8988T (cell line): ENCODE measurements around the gene APLP1.
"Not testable (repeated sequence)": the region's sequence is repeated elsewhere in the genome, so short reads cannot be mapped to it uniquely, and the experiment has no call there.

ENCODE experiments used
- DNase-seq: peaks from one replicate; pipeline ENCODE4 v3.0.0; 2011

APLP1 gene

DNA sequence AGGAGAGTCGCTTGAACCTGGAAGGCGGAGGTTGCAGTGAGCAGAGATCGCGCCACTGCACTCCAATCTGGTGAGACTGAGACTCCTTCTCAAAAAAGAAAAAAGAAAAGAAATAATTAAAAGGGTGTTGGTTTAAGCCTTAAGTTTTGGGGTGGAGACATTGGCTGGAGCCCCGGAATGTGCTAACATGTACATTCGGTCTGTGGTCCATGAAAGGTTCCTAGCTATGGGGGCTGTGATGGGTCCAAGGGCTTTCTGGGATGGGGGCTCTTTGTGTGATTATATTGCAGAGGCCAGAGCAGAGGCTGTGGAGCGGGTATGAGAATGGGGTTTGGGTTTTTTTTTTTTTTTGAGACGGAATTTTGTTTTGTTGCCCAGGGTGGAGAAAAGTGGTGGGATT, 17.5 kb downstream of the APLP1 start:
- no peak for DNase-seq

- no peak for DNase-seq
These were observed 18.8 kb downstream of the APLP1 start for GRCh38 chr19:35887197-35887596.

DNA sequence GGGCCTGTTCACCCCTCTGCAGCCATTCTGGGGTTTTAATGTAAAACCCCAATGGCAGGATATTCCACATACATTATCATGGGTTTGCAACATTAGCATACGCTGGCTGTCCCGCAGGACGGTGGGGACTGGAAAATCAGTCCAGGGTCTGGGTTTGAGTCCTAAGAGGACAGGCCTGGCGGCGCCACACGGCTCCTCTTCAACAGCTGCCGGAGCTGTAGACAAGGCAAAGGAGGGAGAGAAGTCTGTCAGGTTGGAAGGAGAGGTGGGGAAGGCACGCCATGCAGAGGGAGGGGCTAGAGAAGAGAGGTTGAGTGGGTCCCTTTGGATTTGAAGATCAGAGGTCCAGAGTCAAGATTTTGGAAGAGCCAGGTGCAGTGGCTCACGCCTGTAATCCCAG, 20.0 kb downstream of the APLP1 start:
- DNase-seq: no peak

GRCh38 chr19:35889370-35890112, 21.2 kb downstream of the APLP1 start:
- DNase-seq: no peak

- DNase-seq: no peak
These were observed 21.8 kb downstream of the APLP1 start for GRCh38 chr19:35890113-35890650.

DNA sequence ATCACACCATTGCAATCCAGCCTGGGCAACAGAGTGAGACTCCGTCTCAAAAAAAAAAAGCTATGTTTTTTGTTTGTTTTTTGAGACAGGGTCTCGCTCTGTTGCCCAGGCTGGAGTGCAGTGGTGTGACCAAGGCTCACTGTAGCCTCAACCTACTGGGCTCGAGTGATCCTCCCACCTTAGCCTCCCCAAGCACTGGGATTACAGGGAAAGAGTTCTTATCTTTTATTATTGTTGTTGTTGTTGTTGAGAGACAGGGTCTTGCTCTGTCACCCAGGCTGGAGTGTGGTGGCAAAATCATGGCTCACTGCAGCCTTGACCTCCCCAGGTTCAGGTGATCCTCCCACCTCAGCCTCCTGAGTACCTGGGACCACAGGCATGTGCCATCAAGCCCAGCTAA, 23.4 kb downstream of the APLP1 start:
- not testable (repeated sequence) for DNase-seq

DNA sequence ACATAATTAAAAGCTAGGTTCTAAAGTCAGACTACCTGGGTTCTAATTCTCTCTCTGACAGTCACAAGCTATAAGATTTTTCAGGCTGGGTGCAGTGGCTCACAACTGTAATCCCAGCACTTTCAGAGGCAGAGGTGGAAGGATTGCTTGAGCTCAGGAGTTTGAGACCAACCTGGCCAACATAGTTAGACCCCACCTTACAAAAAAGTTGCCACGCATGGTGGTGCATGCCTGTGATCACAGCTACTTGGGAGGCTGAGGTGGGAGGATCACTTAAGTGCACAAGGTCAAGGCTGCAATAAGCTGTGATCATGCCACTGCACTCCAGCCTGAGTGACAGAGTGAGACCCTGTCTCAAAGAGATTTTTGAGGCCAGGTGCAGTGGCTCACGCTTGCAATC, 26.0 kb downstream of the APLP1 start:
- DNase-seq: no peak

DNA sequence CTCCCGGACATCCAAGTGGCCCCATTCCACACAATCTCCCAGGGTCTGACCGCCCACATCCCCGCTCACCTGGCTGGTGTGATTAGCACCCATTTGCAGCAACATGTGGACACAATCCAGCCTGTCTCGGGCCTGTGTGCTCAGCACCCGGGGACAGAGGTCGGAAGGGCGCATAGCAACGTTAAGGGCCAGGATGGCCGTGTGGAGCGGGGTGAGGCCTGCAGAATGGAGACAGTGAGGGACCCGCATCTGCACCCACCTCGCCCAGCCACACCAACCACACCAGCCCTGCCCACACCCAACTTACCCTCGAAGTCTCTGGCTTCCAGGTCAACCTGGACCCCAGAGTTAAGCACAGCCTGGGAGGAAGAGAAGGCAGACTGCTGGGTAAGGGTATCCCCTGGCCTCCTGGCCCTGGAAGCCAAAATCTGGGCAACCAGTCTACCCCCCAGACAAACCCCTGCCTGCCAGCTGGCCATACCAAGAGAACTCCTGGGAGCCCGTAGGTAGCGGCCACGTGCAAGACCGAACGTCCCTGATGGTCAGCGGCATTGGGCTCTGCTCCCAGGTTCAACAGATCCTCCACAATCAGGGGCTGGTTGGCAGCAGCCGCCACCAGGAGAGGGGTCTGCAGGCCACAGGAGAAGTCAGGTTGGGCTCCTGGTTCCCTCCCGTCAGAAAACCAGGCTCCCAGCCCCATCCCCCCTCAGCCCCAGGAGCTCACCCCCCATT, 27.7 kb downstream of the APLP1 start:
- no peak for DNase-seq

- DNase-seq: no peak
These were observed 28.3 kb downstream of the APLP1 start for GRCh38 chr19:35896643-35897040.

DNA sequence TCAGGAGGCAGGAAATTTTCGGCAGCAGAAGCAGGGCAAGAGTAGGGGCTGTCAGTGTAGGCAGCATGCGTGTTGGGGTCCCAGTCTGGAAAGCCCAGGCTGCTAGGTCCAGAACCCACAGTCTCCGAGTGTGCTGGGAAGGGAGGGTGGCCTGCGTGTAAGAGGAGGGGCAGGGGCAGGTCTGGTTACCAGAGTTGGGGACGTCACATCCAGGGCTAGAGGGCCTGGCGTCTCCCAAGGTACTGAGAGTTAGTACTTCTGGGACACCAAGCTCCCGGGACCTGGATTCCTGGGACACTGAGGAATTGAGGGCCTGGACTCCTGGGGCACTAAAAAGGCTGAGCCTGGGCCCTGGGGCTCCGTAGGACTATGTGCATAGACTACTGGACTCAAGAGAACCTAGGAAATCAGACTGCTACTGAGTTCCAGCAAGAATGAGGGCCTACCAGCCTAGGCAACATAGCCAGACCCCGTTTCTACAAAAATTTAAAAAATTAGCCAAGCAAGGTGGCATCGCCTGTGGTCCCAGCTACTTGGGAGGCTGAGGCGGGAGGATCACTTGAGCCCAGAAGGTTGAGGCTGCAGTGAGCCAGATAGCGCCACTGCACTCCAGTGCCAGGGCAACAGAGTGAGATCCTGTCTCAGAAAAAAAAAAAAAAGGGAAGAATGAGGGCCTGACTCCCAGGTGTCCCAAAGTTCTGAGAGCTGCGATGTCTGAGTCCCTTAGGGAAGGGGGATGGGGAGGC, 29.5 kb downstream of the APLP1 start:
- no peak for DNase-seq

GRCh38 chr19:35898499-35898809, 30.1 kb downstream of the APLP1 start:
- no peak for DNase-seq

DNA sequence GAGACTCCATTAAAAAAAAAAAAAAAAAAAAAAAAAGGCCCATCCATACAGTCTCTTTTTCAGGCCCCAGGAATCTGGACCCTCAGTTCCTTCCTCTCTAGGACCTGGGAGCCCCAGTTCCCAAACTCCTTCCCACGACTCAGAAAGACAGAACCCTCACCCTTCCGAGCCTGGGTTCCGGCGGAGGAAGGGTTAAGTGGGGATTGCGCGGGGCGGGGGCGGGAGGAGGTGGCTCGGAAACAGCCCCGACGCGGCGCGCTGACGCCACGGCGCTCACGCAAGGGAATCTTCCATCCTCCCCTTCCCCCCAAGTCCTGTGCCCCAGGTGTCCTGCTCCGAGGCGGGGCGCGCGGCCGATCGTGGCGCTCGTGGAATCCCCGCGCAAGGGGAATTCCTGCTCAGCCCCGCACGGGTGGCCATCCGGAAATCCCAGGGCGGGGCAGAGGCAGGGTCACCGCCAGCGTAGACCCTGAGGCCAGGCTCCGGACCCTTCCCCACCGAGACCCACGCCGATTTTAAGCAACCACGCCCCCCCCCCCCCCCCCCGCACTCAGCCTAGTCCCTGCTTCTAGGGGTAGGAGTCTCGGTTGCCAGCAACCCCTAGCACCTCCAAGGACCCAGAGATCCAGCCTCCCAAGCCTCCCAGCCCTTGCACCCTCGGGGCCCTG, 31.3 kb downstream of the APLP1 start:
- peak; percentile 85 for DNase-seq

- no peak for DNase-seq
These were observed 32.8 kb downstream of the APLP1 start for GRCh38 chr19:35901055-35901644.

DNA sequence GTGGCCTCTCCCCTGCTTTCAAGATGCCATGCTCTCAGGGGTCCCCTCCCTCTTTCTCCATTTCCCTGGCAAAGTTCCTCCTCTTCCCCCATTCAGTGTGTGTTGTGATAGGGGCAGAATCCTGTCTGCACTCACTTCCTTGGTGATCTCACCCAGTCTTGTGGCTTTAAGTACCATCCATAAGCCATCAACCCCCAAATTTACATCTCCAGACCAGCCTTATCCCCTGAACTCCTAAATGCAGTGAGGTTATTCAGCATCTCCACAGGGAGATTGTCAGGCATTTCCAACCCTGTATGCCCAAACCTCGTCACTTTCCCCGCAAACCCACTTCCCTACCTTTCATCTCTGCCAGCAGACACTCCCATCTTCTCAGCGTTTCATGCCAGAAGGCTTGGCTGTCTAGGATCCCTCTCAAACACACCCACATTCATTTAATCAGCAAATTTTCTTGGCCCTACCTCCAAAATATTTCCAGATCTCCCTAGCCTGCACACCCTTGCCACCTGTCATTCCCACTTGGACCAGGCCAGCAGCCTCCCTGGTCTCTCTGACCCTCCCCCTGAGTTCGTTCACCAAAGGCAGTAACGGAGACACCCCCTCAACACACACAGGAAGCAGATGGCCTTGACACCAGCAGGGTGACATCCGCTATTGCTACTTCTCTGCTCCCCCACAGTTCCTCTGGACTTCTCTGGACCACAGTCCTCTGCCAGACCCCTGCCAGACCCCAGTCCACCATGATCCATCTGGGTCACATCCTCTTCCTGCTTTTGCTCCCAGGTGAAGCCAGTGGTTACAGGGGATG, 33.7 kb downstream of the APLP1 start, which contains the start of gene HCST:
HCST (plus strand) TSS at position 676 of the 808 bp plus-strand sequence; CDS start at position 741, 65 bp downstream.
- DNase-seq: no peak

DNA sequence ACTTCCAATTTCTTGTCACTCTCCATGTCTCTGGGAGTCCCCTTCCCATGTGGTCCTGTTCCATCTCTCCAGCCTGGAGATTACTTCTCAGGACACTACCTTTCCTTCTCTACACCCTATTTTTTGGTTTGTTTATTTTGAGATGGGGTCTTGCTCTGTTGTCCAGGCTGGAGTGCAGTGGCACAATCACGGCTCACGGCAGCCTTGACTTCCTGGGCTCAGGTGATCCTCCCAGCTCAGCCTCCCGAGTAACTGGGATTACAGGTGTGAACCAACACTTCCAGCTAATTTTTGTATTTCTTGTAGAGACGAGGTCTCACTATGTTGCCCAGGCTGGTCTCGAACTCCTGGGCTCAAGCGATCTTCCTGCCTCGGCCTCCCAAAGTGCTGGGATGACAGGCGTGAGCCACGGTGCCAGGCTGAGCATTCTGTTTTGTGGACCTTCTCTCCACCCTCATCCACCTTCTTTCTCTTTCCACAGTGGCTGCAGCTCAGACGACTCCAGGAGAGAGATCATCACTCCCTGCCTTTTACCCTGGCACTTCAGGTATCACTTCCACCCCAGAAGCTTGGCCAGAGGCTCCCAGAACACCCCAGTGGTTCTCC, 34.6 kb downstream of the APLP1 start:
- no peak for DNase-seq

DNA sequence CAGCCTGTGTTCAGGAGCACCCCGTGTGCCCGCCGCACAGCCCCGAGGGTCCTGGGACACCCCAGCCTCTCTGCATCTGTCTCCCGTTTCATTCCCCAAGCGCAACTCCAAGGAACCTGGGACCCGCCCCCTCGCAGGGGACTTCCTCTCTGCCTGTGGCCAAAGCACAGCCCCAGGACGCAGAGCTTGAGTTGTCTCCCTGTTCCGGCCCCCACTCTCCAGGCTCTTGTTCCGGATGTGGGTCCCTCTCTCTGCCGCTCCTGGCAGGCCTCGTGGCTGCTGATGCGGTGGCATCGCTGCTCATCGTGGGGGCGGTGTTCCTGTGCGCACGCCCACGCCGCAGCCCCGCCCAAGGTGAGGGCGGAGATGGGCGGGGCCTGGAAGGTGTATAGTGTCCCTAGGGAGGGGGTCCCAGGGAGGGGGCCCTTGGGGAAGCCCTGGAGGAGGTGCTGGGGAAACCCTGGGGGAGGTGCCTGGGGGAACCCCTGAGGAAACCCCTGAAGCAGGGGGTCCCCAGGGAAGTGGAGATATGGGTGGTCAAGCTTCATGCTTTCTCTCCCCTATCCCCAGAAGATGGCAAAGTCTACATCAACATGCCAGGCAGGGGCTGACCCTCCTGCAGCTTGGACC, 35.3 kb downstream of the APLP1 start:
- peak; percentile 67 for DNase-seq

- no peak for DNase-seq
These were observed 36.1 kb downstream of the APLP1 start for GRCh38 chr19:35904311-35905068.

GRCh38 chr19:35905178-35905727, 36.9 kb downstream of the APLP1 start:
- no peak for DNase-seq

- no peak for DNase-seq
These were observed 39.0 kb downstream of the APLP1 start for GRCh38 chr19:35907377-35907745.

- DNase-seq: no peak
These were observed 39.7 kb downstream of the APLP1 start, which contains the start of gene TYROBP for GRCh38 chr19:35908010-35908441. TSS of gene TYROBP (minus strand) at chr19:35908295. CDS start at chr19:35908228, 67 bp downstream.
